Upper lobe of right lung (tissue), 1 donor: ENCODE results near the gene ROR2. TPM values are rescaled to one million over a fixed set of nuclear protein-coding genes. Genes with fewer than 3 reads are reported as not detected.
"Not testable (repeated sequence)": the region's sequence is repeated elsewhere in the genome, so short reads cannot be mapped to it uniquely, and the experiment has no call there.

Source experiments
- ATAC-seq: fragments of 200-7000 bp; cut with Tn5 transposase; one replicate; pipeline ENCODE4 v1.9.1; 2020; ENCODE audit warnings: mild to moderate bottlenecking, moderate library complexity
- DNase-seq: peaks from one replicate; pipeline ENCODE4 v3.0.0-alpha.2; 2020
- H3K27ac ChIP-seq: fragments of 200-600 bp; one replicate; pipeline ENCODE4 v1.8.0; 2022
- H3K27me3 ChIP-seq: fragments of 200-600 bp; one replicate; pipeline ENCODE4 v1.8.0; 2022; ENCODE audit warnings: mild to moderate bottlenecking
- H3K36me3 ChIP-seq: fragments of 200-600 bp; one replicate; pipeline ENCODE4 v1.8.0; 2022
- H3K4me1 ChIP-seq: fragments of 200-600 bp; one replicate; pipeline ENCODE4 v1.8.0; 2022
- H3K4me3 ChIP-seq: fragments of 200-600 bp; one replicate; pipeline ENCODE4 v1.8.0; 2022; ENCODE audit warnings: mild to moderate bottlenecking
- H3K9me3 ChIP-seq: fragments of 200-600 bp; one replicate; pipeline ENCODE4 v1.8.0; 2022
- intact Hi-C: fragments of 100-400 bp; cut with DNase I; formaldehyde crosslinking; loops from one replicate; pipeline ENCODE4 v1.11.0; 2022
- total RNA-seq: library from RNA; stranded (reverse); fragmentation: NEBNext Ultra II Directional; extraction: Animal tissue kit (Norgen Biotek cat#: 25700); gene quantifications from one replicate; pipeline ENCODE4 v1.2.1, GENCODE V29; 2021
- TF ChIP-seq, protein P1 (sequence below): fragments of 200-600 bp; IDR thresholded peaks from one replicate; pipeline ENCODE4 v1.8.0; 2022; ENCODE audit warnings: antibody characterized with exemption
- donor health status: DM: no; HTN: yes; CAD: no; lungs with severe emphysema.

ROR2 gene
- total RNA-seq, 1 donor from 2014 or later, result 5.5 TPM

DNA sequence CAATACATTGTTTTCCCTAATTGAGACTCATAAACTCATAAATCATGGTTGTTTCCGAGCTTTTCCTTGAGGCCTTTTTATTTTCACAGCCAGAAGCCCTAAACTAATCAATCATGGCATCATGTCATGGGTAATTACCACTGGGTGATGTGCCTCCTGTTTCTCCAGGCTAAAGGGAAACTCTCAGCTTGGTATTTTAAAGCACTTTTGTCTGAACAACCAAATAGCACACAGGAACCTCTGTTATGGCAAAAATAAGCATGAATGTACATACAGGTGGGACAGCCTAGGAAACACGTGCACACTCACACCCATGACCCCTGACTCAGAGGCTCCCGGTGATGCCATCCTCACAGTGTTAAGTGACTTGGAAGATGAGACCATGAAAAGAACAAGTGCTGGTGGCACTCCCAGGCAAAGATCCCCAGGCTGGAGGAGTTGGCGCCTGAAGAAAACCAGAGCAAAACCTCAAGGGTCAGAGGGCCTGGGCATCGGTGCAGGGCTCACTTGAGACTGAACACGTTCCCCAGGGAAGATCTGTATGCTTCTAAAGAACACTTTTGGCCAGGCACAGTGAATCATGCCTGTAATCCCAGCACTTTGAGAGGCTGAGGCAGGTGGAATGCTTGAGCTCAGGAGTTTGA, 154.3 kb downstream of the ROR2 start:
- TF ChIP-seq, protein P1, sequence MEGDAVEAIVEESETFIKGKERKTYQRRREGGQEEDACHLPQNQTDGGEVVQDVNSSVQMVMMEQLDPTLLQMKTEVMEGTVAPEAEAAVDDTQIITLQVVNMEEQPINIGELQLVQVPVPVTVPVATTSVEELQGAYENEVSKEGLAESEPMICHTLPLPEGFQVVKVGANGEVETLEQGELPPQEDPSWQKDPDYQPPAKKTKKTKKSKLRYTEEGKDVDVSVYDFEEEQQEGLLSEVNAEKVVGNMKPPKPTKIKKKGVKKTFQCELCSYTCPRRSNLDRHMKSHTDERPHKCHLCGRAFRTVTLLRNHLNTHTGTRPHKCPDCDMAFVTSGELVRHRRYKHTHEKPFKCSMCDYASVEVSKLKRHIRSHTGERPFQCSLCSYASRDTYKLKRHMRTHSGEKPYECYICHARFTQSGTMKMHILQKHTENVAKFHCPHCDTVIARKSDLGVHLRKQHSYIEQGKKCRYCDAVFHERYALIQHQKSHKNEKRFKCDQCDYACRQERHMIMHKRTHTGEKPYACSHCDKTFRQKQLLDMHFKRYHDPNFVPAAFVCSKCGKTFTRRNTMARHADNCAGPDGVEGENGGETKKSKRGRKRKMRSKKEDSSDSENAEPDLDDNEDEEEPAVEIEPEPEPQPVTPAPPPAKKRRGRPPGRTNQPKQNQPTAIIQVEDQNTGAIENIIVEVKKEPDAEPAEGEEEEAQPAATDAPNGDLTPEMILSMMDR, result no peak
- Histone ChIP-seq H3K9me3 (no peaks in the 10 kb centered on the region), H3K27me3 (no peaks in the 10 kb centered on the region), H3K36me3 (no peaks in the 10 kb centered on the region), H3K4me3 (no peak overlapping the region), H3K4me1 (no peaks in the 10 kb centered on the region), H3K27ac (no peak overlapping the region)
- ATAC-seq (no peak), DNase-seq (no peak)
- intact Hi-C loops, result no loop called here

DNA sequence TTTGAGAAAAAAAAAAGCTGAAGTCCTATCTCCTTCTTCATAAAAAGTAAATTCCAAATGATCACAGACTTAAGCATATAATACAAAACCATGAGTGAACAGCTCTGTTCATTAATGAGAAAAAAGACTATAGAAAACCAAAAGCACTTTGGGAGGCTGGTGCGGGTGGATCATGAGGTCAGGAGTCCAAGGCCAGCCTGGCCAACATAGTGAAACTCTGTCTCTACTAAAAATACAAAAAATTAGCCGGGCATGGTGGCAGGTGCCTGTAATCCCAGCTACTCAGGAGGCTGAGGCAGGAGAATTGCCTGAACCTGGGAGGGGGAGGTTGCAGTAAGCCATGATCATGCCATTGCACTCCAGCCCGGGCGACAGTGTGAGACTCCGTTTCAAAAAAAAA, 156.7 kb downstream of the ROR2 start:
- ATAC-seq, H3K27me3 ChIP-seq, H3K9me3 ChIP-seq, H3K36me3 ChIP-seq, H3K27ac ChIP-seq, H3K4me1 ChIP-seq, DNase-seq, H3K4me3 ChIP-seq, intact Hi-C loops: not testable (repeated sequence)

DNA sequence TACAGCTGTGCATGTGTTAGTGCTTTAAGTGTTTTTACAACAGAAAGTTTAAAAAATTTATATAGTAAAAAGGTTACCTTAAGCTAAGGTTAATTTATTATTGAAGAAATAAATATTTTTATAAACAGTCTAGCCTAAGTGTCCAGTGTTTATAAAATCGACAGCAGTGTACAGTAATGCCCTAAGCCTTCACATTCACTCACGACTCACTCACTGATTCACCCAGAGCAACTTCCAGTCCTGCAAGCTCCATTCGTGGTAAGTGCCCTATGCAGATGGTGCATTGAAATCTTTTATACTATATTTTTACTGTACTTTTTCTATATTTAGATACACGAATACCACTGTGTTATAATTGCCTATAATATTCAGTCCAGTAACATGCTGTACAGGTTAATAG, 159.1 kb downstream of the ROR2 start:
- Histone ChIP-seq H3K4me1 (no peaks in the 10 kb centered on the region), H3K9me3 (no peaks in the 10 kb centered on the region), H3K36me3 (no peaks in the 10 kb centered on the region), H3K27me3 (no peaks in the 10 kb centered on the region), H3K27ac (no peak overlapping the region), H3K4me3 (no peak overlapping the region)
- TF ChIP-seq, protein P1, result no peak
- DNase-seq (no peak), ATAC-seq (no peak)
- intact Hi-C loops, result no loop called here

DNA sequence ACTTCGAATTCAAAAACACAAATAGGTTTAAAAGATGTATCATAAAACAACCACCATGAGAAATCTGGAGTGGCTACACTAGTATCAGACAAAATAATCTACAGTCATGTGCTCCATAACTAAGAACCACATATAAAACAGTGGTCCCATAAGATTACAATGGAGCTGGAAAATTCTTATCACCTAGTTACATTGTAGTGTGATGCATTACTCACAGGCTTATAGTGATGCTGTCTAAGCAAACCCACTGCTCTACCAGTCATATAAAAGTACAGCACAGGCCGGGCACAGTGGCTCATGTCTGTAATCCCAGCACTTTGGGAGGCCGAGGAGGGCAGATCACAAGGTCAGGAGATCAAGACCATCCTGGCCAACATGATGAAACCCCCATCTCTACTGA, 160.1 kb downstream of the ROR2 start:
- ATAC-seq (no peak), DNase-seq (no peak)
- intact Hi-C loops, result no loop called here
- Histone ChIP-seq H3K4me3 (no peak overlapping the region), H3K27me3 (no peaks in the 10 kb centered on the region), H3K4me1 (no peaks in the 10 kb centered on the region), H3K27ac (no peak overlapping the region), H3K36me3 (no peaks in the 10 kb centered on the region), H3K9me3 (no peaks in the 10 kb centered on the region)
- TF ChIP-seq, protein P1, result no peak

DNA sequence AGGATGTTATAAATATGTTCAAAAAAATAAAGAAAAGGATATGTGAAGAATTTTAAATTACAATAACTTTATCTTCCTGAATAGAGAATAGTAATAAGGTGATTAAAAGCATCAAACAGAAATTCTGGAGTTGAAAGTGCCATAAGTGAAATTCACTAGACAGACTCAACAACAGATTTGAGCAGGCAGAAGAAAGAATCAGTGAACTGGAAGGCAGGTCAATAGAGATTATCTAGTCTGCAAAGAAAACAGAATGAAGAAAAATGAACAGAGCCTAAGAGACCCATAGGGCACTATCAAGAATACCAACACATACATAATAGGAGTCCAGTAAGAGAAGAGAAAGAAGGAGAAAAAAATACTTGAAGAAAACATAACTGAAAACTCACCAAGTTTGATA, 162.1 kb downstream of the ROR2 start:
- DNase-seq, result no peak
- intact Hi-C loops, result no loop called here
- Histone ChIP-seq H3K27me3 (no peaks in the 10 kb centered on the region), H3K27ac (no peak overlapping the region), H3K4me1 (no peaks in the 10 kb centered on the region), H3K9me3 (no peaks in the 10 kb centered on the region), H3K4me3 (no peak overlapping the region), H3K36me3 (no peaks in the 10 kb centered on the region)
- TF ChIP-seq, protein P1, result no peak
- ATAC-seq, result no peak

DNA sequence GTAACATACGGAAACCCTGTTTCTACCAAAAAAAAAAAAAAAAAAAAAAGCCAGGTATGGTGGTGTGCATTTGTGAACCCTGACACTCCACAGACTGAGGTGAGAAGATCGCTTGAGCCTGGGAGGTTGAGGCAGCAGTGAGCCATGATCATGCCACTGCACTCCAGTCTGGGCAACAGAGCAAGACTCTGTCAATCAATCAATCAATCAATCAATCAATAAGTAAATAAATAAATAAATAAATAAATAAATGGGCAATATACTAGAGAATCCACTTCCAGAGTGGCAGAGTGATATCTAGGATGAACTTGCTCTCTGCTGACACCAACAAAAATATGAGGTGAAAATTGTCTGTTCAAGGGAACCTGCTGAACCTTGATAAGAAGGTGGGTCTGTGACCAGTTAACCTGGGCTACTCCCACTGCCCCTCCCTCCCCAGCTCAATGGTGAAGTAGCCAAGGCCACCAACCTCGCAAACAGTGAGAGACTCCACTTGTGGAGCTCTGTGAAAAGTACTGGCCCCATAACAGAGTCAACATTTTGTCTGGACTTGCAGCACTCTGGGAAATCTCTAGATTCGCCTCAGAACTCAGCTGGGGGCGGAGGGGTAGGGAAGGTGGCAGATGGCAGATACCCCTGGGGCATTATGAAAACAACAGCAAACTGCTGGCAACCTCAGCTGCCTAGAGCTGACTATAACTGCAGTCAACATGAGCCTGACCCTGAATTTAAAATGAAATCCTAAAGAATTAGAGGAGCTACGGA, 163.7 kb downstream of the ROR2 start:
- no peaks in the 10 kb centered on the region for H3K27me3 ChIP-seq
- H3K36me3 ChIP-seq, result no peaks in the 10 kb centered on the region
- H3K4me1 ChIP-seq, result no peaks in the 10 kb centered on the region
- DNase-seq (no peak), ATAC-seq (no peak)
- H3K9me3 ChIP-seq, result no peaks in the 10 kb centered on the region
- no peak overlapping the region for H3K4me3 ChIP-seq
- no peak overlapping the region for H3K27ac ChIP-seq
- intact Hi-C loops, result no loop called here
- TF ChIP-seq, protein P1, result no peak
